ENCODE data around the gene SCARB2. TPM values are rescaled to one million over a fixed set of nuclear protein-coding genes. Genes with fewer than 3 reads are reported as not detected.

The SCARB2 gene
- total RNA-seq, 2 donors from 2014 or later = 74.5 to 167 TPM

DNA sequence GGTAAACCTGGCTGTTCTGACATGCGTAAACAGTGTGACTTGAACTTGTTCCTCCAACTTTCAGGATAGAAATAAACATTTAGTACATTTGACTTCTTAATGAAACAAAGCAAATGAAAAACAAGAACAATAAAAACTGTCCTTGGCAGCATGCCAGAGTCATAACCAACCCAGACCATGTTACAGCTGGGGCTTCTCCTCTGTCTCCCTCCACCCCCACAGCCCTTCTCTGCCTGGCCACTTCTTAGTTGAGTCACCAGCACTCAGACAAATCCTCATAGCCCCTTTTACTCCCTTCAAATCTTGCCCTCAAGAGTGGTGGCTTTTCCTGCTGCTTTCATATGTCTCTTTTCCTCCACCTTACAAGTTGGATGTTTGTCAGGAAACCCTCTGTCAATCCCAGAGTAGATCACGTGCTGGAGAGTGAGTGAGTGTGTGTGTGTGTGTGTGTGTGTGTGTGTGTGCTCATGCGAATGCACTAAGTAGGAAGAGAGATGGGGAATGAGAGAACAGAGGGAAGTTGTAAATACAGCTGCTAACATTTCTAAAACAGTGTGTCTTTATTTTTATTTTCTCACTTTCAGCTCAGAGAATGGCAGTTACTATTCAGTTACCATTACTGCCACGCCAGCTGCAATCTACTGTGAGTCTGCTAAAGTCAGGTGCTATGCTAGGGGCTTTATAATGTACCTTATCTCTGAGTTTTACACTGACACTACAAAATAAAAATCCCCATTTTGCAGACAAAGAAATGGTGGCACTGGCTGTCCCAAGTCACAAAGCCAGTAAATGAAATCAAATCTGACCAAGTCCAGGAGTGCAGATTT is 15.0 kb downstream of the SCARB2 start:
- peak; percentile 68 for ATAC-seq
- peak overlapping the region; percentile 75 to 88 (median 86) for H3K27ac ChIP-seq
- no peaks in the 10 kb centered on the region for H3K9me3 ChIP-seq
- WGBS, 2 donors = 11 to 14% methylated on average over 4 of the region's 4 CpGs
- H3K27me3 ChIP-seq = no peaks in the 10 kb centered on the region
- intact Hi-C loops (cut with DNase I) = loop anchor here (10.0 kb wide), 1 partner anchor 46 kb away; no protein-coding TSS in a partner anchor
- no peak for TF ChIP-seq CTCF (IDR thresholded peaks at IDR 0.05)
- TF ChIP-seq POLR2A (IDR thresholded peaks at IDR 0.05) = peak in 1 of 3 donors; percentile 25
- no peak overlapping the region for H3K4me3 ChIP-seq
- peaks cover 95% of the 10 kb centered on the region for H3K4me1 ChIP-seq
- DNase-seq = peak; percentile 66 to 84 (median 72)
- H3K36me3 ChIP-seq (replicated peaks in 1 of 2; ENCODE audit: insufficient read depth in 1 of 2, low read depth in 2 of 2) = no peaks in the 10 kb centered on the region

DNA sequence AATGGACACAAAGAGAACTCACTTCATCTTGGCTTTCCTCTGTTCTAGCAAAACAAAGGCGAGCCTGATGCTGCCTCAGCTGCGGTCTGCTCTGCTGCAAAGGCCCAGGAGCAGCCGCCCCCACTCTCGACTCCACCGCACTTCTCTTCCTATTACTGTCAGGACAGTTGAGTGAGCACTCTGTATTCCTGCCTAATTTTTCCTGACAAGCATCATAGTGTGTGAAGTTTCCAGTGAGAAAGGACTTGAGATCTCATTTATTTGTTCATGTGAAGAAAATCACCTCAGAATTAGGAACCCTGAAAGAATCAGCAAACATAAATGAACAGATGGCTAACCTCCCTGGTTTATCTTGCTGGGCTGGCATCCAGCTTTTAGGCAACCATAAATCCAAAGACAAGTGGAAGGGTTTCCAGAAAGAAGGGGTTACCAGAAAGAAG is 15.6 kb downstream of the SCARB2 start:
- WGBS, 2 donors = 0 to 12% methylated on average over 5 of the region's 5 CpGs
- no peak overlapping the region for H3K4me3 ChIP-seq
- TF ChIP-seq POLR2A (IDR thresholded peaks at IDR 0.05) (no peak), CTCF (IDR thresholded peaks at IDR 0.05) (no peak)
- ATAC-seq = peak; percentile 27
- H3K36me3 ChIP-seq (replicated peaks in 1 of 2; ENCODE audit: insufficient read depth in 1 of 2, low read depth in 2 of 2) = no peaks in the 10 kb centered on the region
- H3K9me3 ChIP-seq = no peaks in the 10 kb centered on the region
- H3K27ac ChIP-seq = peak overlapping the region; percentile 75 to 88 (median 86)
- intact Hi-C loops (cut with DNase I) = loop anchor here (10.0 kb wide), 1 partner anchor 47 kb away; no protein-coding TSS in a partner anchor
- H3K27me3 ChIP-seq = no peaks in the 10 kb centered on the region
- peaks cover 95% of the 10 kb centered on the region for H3K4me1 ChIP-seq
- DNase-seq = peak; percentile 38 to 69 (median 58)

DNA sequence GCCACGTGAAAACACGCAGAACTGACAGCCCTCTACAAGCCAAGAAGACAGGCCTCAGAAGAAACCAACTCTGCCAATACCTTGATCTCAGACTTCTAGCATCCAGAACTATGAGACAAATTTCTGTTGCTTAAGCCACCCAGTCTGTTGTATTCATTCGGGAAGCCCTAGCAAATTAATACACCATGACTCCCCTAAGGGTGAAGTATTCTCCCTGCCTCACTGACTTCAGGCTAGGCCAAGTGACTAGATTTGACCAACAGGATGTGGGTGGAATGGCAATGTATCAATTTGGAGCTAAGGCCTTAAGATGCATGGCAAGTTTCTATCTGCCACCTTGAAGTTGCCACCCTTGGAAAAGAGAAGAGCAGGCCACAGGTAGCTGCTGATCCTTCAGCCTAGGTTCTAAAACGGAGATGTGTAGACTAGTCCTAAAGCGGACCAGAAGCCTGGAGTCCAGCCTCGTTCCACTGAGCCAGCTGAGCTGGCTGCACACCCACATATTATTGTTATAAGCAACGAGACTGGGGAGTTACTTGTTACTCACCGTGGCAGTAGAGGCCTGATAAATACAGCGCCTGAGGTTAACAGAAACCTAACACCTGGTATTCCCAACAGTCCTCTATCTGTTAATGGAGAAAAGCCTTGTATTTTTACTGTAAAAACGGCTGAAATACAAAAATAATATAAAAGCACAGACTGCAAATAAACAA is 16.4 kb downstream of the SCARB2 start:
- Histone ChIP-seq H3K27me3 (no peaks in the 10 kb centered on the region), H3K4me3 (no peak overlapping the region), H3K9me3 (no peaks in the 10 kb centered on the region), H3K36me3 (replicated peaks in 1 of 2; ENCODE audit: insufficient read depth in 1 of 2, low read depth in 2 of 2) (peaks cover 0 to under 1% of the 10 kb centered on the region in 2 donors), H3K4me1 (peaks cover 99% of the 10 kb centered on the region), H3K27ac (peak overlapping the region; percentile 75 to 88 (median 86))
- DNase-seq = no peak
- ATAC-seq = no peak
- TF ChIP-seq CTCF (IDR thresholded peaks at IDR 0.05) (no peak), POLR2A (IDR thresholded peaks at IDR 0.05) (no peak)
- intact Hi-C loops (cut with DNase I) = loop anchor here (10.0 kb wide), 1 partner anchor 48 kb away; no protein-coding TSS in a partner anchor
- WGBS, 2 donors = 49 to 59% methylated on average over 10 of the region's 10 CpGs

DNA sequence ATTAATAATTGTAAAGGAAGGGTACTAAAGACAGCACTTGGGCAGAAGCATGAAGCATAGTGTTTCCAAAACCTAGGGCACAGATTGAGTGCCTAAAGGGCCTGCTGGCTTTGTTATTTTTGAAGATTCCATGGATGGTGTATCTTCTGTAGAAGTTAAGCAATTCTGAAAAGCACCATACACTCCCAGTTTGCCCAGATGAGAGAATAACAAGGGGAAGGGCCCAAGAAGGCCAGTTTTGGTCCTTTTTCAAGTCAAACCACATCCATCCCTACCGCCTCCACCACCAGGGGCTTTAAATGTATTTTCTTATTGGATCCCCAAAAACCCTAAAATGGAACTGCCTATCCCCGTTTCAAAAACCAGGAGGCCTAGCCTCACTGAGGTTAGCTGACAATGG is 17.2 kb downstream of the SCARB2 start:
- WGBS, 2 donors = 94 to 95% methylated on average over 2 of the region's 2 CpGs
- peaks cover 92% of the 10 kb centered on the region for H3K4me1 ChIP-seq
- peak overlapping the region in 3 of 4 donors; percentile 86 to 88 (median 87) for H3K27ac ChIP-seq
- no peak overlapping the region for H3K4me3 ChIP-seq
- no peak for ATAC-seq
- no peak for TF ChIP-seq POLR2A (IDR thresholded peaks at IDR 0.05)
- no peak for TF ChIP-seq CTCF (IDR thresholded peaks at IDR 0.05)
- H3K36me3 ChIP-seq (replicated peaks in 1 of 2; ENCODE audit: insufficient read depth in 1 of 2, low read depth in 2 of 2) = peaks cover 0 to 2% of the 10 kb centered on the region in 2 donors
- H3K27me3 ChIP-seq = no peaks in the 10 kb centered on the region
- H3K9me3 ChIP-seq = no peaks in the 10 kb centered on the region
- DNase-seq = no peak
- intact Hi-C loops (cut with DNase I) = loop anchor here (10.0 kb wide), 1 partner anchor 48 kb away; no protein-coding TSS in a partner anchor
